ENCODE results near the gene THADA. TPM values are rescaled to one million over a fixed set of nuclear protein-coding genes. Genes with fewer than 3 reads are reported as not detected.
A peak's percentile ranks its signal among the peaks of the same experiment; 100 is the strongest.

The THADA gene
- total RNA-seq, 2 donors from 2014 or later = 41.1 to 54.3 TPM

- no peaks in the 10 kb centered on the region for H3K36me3 ChIP-seq
- H3K27me3 ChIP-seq (replicated peaks; ENCODE audit: insufficient read depth) = no peaks in the 10 kb centered on the region
- TF ChIP-seq CTCF (IDR thresholded peaks at IDR 0.05) (peak in 2 of 4 experiments; percentile 20 to 37), POLR2A (IDR thresholded peaks at IDR 0.05) (no peak)
- no peak for DNase-seq (ENCODE audit: low spot score)
- H3K4me1 ChIP-seq (replicated peaks) = peaks cover under 1% of the 10 kb centered on the region
- 64% methylated on average over 3 of the region's 3 CpGs for WGBS
- no peaks in the 10 kb centered on the region for H3K9me3 ChIP-seq
- intact Hi-C loops (cut with DNase I) = no loop called here
- H3K27ac ChIP-seq = peak overlapping the region in 1 of 2 donors; percentile 11
- H3K4me3 ChIP-seq = no peak overlapping the region
Observed at GRCh38 chr2:43524177-43524965, 71.5 kb downstream of the THADA start.

DNA sequence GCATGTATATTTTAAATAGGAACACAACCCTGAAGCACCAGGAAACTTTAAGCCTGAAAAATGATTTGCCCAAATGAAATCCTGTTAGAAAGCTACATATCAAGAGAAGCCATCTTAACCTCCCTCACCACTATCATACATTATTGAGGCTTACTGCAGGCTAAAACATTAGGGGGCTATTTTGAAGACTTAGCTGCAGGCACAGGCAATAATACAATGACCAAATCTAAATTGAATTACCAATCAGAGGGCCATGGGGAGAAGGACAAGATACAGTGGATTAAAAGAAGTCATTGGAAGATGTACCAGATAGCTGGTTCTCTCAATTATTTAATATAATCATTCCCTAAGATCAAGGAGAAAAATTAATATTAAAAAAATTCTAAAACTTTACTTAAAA is 73.7 kb downstream of the THADA start:
- Histone ChIP-seq H3K27me3 (replicated peaks; ENCODE audit: insufficient read depth) (no peaks in the 10 kb centered on the region), H3K9me3 (no peaks in the 10 kb centered on the region), H3K36me3 (no peaks in the 10 kb centered on the region), H3K4me1 (replicated peaks) (peaks cover 3% of the 10 kb centered on the region), H3K27ac (no peak overlapping the region), H3K4me3 (no peak overlapping the region)
- TF ChIP-seq POLR2A (IDR thresholded peaks at IDR 0.05) (no peak), CTCF (IDR thresholded peaks at IDR 0.05) (no peak), POLR2AphosphoS5 (IDR thresholded peaks at IDR 0.05) (no peak)
- DNase-seq (ENCODE audit: low spot score) = no peak
- intact Hi-C loops (cut with DNase I) = no loop called here

GRCh38 chr2:43521568-43521967 is 74.3 kb downstream of the THADA start:
- intact Hi-C loops (cut with DNase I) = no loop called here
- DNase-seq (ENCODE audit: low spot score) = no peak
- no peaks in the 10 kb centered on the region for H3K36me3 ChIP-seq
- no peaks in the 10 kb centered on the region for H3K9me3 ChIP-seq
- H3K27me3 ChIP-seq (replicated peaks; ENCODE audit: insufficient read depth) = no peaks in the 10 kb centered on the region
- TF ChIP-seq CTCF (IDR thresholded peaks at IDR 0.05) (no peak), POLR2AphosphoS5 (IDR thresholded peaks at IDR 0.05) (no peak)
- 91% methylated on average over 2 of the region's 2 CpGs for whole genome bisulfite sequencing
- H3K4me3 ChIP-seq = no peak overlapping the region
- peak overlapping the region; percentile 76 for H3K27ac ChIP-seq
- H3K4me1 ChIP-seq (replicated peaks) = peaks cover 3% of the 10 kb centered on the region

DNA sequence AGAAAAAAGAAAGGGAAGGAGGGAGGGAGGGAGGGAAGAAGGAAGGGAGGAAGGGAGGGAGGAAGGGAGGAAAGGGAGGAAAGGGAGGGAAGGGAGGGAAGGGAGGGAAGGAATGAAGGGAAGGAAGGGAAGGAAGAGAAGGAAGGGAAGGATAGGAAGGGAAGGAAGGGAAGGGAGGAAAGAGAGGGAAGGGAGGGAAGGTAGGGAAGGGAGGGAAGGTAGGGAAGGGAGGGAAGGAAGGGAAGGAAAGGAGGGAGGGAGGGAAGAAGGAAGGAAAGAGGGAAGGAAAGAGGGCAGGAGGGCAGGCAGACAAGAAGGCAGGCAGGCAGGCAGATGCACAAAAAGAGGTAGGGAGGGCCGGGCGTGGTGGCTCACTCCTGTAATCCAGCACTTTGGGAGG is 74.9 kb downstream of the THADA start:
- Histone ChIP-seq H3K4me3 (no peak overlapping the region), H3K27ac (peak overlapping the region; percentile 76), H3K4me1 (replicated peaks) (peaks cover 3% of the 10 kb centered on the region), H3K36me3 (no peaks in the 10 kb centered on the region), H3K9me3 (no peaks in the 10 kb centered on the region), H3K27me3 (replicated peaks; ENCODE audit: insufficient read depth) (no peaks in the 10 kb centered on the region)
- intact Hi-C loops (cut with DNase I) = no loop called here
- 97% methylated on average over 2 of the region's 2 CpGs for WGBS
- no peak for DNase-seq (ENCODE audit: low spot score)
- TF ChIP-seq POLR2AphosphoS5 (IDR thresholded peaks at IDR 0.05) (no peak), CTCF (IDR thresholded peaks at IDR 0.05) (no peak)

GRCh38 chr2:43519643-43520221 is 76.1 kb downstream of the THADA start:
- no peak overlapping the region for H3K4me3 ChIP-seq
- peak; percentile 82 for DNase-seq (ENCODE audit: low spot score)
- intact Hi-C loops (cut with DNase I) = no loop called here
- H3K4me1 ChIP-seq (replicated peaks) = peaks cover 3% of the 10 kb centered on the region
- TF ChIP-seq POLR2AphosphoS5 (IDR thresholded peaks at IDR 0.05) (peak; percentile 84), POLR2A (IDR thresholded peaks at IDR 0.05) (no peak), CTCF (IDR thresholded peaks at IDR 0.05) (no peak)
- H3K9me3 ChIP-seq = no peaks in the 10 kb centered on the region
- no peaks in the 10 kb centered on the region for H3K27me3 ChIP-seq (replicated peaks; ENCODE audit: insufficient read depth)
- 29% methylated on average over 2 of the region's 2 CpGs for WGBS
- H3K27ac ChIP-seq = peak overlapping the region; percentile 76
- no peaks in the 10 kb centered on the region for H3K36me3 ChIP-seq
